HG03342 (cell line): ENCODE data around the gene CLEC3A.
"Not testable (repeated sequence)": the region's sequence is repeated elsewhere in the genome, so short reads cannot be mapped to it uniquely, and the experiment has no call there.

Experiments
- ATAC-seq: cut with Tn5 transposase; IDR thresholded peaks from one replicate; pipeline ENCODE4 v1.9.1; 2021; ENCODE audit warnings: mild to moderate bottlenecking, moderate library complexity; ENCODE audit not compliant: unreplicated experiment

CLEC3A gene

DNA sequence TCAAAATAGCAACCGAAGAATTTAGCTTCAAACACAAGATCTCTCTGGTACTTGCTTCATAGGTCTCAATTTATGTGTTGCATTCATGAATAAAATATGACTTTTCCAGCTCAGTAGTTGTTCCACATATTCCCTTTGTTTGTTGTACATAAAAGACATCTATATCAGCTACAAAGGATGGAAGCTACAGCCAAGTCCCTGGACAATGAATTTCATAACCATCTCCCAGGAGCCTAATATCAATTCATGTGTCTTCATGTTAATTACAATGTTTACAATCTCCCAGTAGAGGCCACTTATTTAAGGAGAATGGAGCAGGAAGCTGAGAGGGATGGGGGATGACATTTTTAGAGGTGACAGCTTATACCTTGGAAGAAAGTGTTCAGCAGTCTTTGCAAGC is 3.3 kb downstream of the CLEC3A start:
- no peak for ATAC-seq

DNA sequence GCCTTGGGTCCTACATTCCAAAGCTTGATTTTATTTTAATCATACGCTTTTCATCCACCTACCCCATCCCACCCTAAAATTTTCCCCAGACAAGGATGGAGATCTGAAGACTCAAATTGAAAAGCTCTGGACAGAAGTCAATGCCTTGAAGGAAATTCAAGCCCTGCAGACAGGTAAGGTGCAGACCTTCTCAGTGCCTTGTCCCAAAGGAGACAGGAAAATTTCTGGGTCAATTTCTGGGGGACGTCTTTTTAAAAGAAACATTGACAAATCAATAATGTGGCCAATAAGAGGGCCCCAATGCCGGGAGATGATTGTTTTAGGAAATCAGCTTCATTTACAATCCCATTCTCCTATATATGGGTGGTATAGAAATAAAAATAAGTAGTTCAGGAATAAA is 5.7 kb downstream of the CLEC3A start:
- no peak for ATAC-seq

DNA sequence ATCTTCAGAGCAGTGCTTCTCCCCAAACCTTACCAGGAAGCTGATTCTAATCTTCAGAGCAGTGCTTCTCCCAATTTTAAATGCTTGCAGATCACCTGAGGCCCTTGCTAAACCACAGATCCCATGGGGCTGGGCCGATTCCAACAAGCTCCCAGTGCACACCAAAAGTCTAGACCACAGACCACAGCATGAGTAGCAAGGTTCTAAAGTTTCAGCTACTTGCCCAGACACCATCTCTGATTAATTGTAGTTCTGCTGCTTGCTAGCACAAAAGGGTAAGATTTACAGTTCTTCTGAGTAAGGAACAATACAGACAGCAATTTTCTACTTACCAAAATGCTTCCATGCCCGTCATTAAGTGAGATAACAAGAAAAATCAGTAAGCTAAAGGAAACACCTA is 12.2 kb downstream of the CLEC3A start:
- no peak for ATAC-seq

DNA sequence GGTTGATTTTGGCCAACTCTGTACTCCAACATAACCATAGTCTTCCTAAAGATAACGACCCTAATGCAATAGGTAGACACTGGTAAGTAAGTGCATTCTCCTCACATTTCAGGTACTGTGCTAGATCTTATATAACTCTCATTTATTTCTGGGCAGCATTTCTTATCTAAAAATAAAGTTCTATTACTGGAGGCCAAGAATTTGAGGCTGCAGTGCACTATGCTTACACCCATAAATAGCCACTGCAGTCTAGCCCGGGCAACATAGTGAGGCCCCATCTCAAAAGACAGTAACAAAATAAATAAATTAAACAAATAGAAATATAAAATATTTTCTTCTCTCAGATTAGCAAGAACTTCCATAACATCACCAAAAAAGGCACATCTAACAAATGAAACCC is 12.7 kb downstream of the CLEC3A start:
- no peak for ATAC-seq

DNA sequence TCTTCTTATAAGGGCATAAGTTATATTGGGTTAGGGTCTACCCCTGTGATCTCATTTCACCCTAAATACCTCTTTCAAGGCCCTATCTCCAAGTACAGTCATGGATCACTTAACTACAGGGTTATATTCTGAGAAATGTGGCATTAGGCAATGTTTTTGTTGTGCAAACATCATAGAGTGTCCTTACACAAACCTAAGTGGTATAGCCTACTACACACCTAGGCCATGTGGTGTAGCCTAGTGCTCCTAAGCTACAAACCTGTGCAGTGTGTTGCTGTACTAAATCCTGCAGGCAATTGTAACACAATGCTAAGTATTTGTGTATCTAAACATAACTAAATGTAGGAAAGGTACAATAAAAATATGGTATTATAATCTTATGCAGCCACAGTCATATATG is 18.0 kb downstream of the CLEC3A start:
- no peak for ATAC-seq

DNA sequence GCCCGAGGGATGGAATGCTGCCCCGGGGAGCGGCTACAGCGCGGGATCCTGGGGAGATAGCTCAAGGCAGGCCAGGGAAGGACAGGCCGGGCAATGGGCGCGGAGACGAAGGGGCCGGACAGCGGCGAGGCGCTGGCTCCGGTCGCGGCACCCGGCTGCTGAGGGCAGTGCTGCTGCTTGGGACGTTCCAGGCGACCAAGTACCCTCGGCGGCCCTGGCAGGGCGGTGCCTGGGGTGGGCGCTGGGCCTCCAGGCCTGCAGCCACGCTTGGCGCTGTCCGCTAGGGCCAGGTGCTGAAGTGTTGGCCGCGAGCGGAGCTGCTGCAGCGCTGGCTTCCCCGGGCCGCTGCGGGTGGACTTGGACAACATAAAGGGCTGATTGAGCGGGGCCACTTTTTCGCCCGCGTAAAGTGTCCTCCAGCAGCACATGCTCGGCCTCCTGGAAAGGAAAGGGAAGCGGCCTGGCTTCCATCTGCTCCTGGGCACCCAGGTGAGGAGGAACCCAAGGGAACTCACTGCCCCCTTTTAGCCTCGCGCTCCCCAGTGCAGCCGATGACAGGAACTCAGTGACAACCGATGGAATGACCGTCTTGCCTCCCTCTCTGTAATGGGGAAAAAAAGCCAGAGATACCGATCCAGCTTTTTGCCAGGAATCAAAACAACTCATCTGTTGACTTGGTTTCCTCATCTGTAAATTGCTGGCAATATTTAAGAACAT is 23.7 kb downstream of the CLEC3A start:
- no peak for ATAC-seq

DNA sequence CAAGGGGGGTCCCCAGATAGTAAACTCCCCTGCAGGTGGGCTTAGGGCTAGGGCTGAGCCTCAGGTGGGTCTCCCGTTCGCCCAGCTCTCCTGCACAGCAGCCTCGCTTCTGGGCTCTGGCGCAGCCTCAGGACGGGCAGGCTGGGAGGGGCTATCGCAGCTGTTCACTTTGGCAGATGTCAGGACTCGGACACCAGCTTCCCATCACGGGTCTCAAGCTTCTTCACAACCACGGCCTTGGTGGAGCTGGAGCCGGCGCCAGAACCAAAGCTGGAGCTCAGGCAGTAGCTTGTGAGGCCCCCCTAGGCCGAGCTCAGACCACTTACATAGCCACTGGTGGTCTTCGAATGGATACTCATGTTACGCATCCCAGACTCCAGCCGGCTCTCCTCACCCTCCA is 26.0 kb downstream of the CLEC3A start:
- no peak for ATAC-seq

DNA sequence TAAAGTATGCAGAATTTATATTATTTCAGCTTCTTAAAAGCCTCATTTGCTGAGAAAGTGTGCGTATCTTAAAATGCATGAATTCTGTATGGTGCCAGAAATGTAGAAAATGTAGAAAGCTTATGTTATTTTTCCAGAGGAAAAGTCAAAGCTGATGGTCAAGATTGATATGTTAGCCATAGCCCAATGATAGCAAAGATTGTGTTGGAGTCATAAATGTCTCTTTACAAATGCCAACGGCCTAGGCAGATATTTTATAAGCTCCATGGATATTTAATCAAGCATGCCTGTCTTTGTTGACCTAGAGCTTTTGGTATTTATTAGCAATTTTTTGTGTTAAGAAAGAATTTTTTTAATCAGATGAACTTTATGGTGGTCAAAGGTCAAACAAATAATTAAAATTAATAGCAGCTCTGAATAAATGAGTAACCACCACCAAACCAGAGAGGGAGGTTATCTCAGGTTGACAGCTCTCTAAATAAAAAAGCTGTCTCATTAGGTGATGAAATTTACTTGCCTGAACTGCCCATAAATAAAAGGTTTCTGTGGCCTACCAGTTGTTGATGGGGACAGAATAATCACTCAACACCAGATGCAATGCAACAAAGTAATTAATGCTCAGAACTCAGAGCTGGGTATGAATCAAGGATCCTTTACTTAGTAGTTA is 28.5 kb downstream of the CLEC3A start:
- no peak for ATAC-seq

DNA sequence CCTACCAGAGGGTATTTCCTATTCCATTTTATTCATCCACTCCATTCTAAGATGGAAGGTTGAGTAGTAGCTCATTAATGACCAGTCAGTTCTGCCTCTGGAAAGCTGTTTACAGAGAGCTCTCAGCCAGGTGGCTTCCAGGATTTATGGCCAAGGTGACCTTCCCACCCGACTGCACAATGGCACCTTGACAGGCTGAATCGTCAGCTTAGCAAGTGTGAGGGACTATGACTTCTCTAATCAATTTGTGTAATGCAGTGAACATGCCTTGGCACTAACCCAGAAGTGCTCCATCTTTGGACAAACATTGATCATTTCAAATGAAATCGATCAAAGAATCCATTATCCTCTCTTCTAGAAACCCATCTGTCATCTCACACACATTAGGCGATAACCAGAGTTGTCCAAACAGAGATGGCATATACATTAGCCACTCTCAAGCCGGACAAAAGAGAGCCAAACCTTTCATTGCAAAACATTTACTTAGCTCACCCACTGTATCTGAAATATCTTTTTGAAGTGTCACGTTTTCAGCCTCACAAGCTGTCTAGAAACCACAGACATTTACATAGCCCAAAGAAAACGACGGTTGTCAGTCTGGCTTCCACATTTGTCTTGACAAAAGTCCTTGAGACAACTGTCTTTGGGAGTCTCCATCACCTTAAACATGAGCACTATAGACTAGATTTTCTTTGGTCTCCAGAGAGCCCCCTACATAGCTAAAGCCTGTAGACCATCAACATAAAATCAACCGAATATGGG is 35.6 kb downstream of the CLEC3A start:
- ATAC-seq = no peak

DNA sequence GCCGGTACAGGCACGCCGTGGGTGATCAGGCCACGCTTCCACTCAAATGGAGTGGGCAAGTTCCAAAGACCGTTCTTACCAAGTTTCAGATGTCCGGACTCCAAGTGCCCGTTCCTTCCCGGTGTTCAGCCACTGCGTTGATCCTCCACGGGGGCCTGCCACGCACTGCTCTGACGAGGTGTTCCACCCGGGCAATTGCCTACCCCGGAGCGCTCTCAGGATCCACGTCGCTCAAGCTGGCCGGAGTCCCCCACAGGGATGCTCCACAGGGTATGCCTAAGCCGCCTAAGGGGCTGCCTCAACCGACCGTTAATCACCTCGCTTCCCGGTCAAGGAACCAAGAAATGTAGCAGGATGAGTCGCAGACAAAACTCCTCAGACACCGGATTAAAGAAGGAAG is 37.5 kb downstream of the CLEC3A start:
- not testable (repeated sequence) for ATAC-seq

DNA sequence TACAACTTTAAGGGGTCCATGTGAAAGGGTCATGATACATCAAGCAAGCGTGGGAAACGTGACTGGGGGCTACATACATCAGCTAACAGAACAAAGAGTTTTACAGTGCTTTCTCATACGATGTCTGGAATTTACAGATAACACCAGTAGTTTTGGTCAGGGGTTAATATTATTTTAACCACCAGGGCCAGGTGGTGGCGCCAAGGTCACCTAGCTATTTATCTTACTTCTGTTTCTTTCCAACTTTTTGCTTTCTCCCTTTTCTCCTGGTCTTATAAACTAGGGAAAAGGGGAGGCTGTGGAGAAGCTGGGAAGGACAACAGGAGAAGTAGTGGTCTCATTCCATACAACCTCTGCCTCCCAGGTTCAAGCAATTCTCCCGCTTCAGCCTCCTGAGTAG is 37.9 kb downstream of the CLEC3A start:
- no peak for ATAC-seq

DNA sequence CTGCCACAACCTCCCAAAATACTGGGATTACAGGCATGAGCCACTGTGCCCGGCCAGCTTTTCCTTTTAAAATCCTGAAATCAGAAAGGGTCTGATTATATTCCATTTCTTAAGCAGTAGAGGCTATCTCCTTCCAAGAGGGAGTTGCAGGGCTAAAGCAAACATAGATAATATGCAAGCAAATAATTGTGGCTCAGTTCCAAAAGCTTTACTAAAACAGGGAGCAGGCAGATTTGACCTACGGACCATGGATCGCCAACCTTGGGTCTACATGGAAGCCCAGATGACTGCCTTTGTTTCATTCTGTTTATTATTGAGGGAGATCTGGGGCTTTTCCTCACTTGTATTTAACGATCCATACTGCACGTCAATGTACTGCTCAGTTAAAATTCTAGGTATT is 38.5 kb downstream of the CLEC3A start:
- ATAC-seq = no peak

DNA sequence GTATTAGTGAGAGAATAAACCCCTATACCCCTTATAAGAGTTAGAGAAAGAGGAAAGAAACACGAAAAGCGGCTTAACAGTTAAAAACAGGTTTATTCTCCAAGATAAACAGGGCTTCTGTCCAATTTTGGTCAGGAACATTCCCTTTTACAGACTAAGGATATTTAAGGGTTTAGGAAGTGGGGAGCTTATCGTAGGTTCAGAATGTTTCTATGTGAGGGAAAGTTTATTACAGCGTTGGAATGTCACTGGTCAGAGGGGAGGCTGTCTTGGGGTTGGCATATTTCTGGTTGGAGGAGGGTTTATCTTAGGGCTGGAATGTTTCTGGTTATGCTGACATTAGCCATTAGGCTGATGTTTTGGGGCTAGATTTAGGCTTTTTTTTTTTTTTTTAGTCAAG is 43.0 kb downstream of the CLEC3A start:
- ATAC-seq = no peak

DNA sequence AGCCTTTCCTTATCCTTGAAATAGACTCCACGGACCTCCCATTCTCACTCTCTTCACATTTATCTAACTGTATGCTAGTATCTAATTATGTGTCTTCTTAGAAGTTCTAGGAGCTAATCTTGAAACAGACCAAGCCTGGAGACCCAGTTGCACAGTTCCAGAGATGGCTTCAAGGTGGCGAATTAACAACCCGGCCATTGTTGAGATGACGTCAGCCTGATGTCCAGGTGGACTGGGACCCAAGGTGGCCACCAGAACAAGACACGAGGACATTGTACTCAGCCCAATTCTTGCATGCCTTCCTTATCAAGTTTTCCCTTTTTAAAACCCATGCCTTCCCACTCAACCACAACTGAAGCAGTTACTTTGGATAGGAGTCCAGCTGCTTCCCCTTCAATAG is 47.6 kb downstream of the CLEC3A start:
- no peak for ATAC-seq

DNA sequence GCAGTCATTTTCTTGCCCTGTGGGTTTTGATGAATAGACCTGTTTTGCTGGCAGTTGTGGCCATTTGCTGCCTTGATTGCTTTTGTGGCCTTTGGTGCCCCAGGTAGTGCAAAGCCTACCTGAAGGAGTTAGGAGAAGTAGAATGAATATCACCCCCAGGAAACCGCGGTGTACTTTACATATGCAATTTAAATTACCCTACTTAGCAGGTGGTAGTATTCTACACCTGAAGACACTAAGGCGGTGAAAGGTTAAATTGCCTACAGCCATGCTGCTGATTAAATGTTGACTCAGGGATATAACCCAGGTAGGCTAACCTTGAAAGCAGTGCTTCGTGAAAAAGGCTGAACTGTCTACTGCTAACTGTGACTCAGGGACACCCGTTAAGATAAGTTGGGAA is 49.9 kb downstream of the CLEC3A start:
- ATAC-seq = no peak

DNA sequence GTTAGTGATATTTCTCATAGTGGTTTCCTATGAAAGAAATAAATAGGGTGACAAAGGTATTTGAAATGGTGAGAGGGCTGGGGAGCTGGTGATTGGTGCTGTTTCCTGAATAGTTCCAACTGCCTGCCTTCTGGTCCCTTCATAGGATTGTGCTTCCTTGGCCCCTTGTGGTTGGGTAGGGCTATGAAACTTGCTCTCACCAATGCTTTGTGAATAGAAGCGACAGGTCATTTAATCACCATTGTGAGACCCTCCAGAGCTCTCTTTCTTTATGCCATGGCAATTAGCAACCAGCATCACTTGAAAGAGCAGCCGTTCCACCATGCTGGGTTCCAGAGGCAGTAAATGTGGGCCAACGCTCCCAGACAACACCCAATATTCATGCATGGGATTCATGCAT is 53.5 kb downstream of the CLEC3A start:
- no peak for ATAC-seq

DNA sequence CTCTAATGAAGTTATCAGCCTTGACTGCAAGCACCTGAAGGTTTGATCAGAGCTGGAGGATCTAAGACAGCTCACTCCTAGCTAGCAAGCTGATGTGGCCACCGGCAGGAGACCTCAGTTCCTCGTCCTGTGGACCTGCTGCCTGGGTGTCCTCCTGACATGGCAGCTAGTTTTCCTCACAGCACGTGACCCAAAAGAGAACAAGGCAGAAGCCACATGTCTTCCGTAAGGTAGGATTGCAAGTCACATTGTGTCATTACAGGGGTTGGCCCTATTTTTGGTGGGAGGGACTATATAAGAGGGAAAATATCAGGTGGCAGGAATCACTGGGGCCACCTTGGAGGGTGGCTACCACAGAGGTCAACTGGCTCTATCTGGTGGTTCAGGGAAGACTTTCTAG is 59.0 kb downstream of the CLEC3A start:
- ATAC-seq = no peak
